ENCODE data around the gene ARID3A. TPM values are rescaled to one million over a fixed set of nuclear protein-coding genes. Genes with fewer than 3 reads are reported as not detected.
"Not testable (repeated sequence)": the region's sequence is repeated elsewhere in the genome, so short reads cannot be mapped to it uniquely, and the experiment has no call there.

Gene ARID3A
- total and polyA plus RNA-seq, 2 donors = 4.4 to 8.8 TPM

GRCh38 chr19:1018393-1018792 is 92.6 kb downstream of the ARID3A start:
- no peak for DNase-seq (ENCODE audit: low read depth in 6 of 9, low spot score in 9 of 9)
- Histone ChIP-seq H3K27me3 (ENCODE audit: control insufficient read depth in 2 of 2, insufficient read depth in 1 of 2, low read length in 1 of 2) (no peaks in the 10 kb centered on the region), H3K27ac (ENCODE audit: low read depth in 1 of 2, low read length in 1 of 2) (no peak overlapping the region), H3K36me3 (ENCODE audit: control insufficient read depth in 2 of 2, insufficient read depth in 2 of 2, low read length in 1 of 2) (peaks cover 30 to 37% of the 10 kb centered on the region in 2 donors), H3K4me3 (ENCODE audit: low read length in 2 of 2) (no peak overlapping the region), H3K9me3 (ENCODE audit: control insufficient read depth in 2 of 2, insufficient read depth in 1 of 2, low read length in 1 of 2) (no peaks in the 10 kb centered on the region), H3K4me1 (ENCODE audit: control insufficient read depth in 2 of 2, insufficient read depth in 2 of 2, low read length in 2 of 2) (peaks cover 9 to 47% of the 10 kb centered on the region in 2 donors)
- WGBS = 84% methylated on average over 5 of the region's 5 CpGs

- 86% methylated on average over 17 of the region's 17 CpGs for WGBS
- H3K27ac ChIP-seq (ENCODE audit: low read depth in 1 of 2, low read length in 1 of 2) = no peak overlapping the region
- H3K4me1 ChIP-seq (ENCODE audit: control insufficient read depth in 2 of 2, insufficient read depth in 2 of 2, low read length in 2 of 2) = peaks cover 9 to 47% of the 10 kb centered on the region in 2 donors
- peaks cover 23 to 30% of the 10 kb centered on the region in 2 donors for H3K36me3 ChIP-seq (ENCODE audit: control insufficient read depth in 2 of 2, insufficient read depth in 2 of 2, low read length in 1 of 2)
- DNase-seq (ENCODE audit: low read depth in 6 of 9, low spot score in 9 of 9) = no peak
- H3K9me3 ChIP-seq (ENCODE audit: control insufficient read depth in 2 of 2, insufficient read depth in 1 of 2, low read length in 1 of 2) = no peaks in the 10 kb centered on the region
- H3K27me3 ChIP-seq (ENCODE audit: control insufficient read depth in 2 of 2, insufficient read depth in 1 of 2, low read length in 1 of 2) = no peaks in the 10 kb centered on the region
- H3K4me3 ChIP-seq (ENCODE audit: low read length in 2 of 2) = peak overlapping the region; percentile 86 to 87
These were observed 93.2 kb downstream of the ARID3A start for GRCh38 chr19:1018932-1019615.

- Histone ChIP-seq H3K27me3 (ENCODE audit: control insufficient read depth in 2 of 2, insufficient read depth in 1 of 2, low read length in 1 of 2) (no peaks in the 10 kb centered on the region), H3K9me3 (ENCODE audit: control insufficient read depth in 2 of 2, insufficient read depth in 1 of 2, low read length in 1 of 2) (no peaks in the 10 kb centered on the region), H3K36me3 (ENCODE audit: control insufficient read depth in 2 of 2, insufficient read depth in 2 of 2, low read length in 1 of 2) (peaks cover 19 to 25% of the 10 kb centered on the region in 2 donors), H3K27ac (ENCODE audit: low read depth in 1 of 2, low read length in 1 of 2) (peak overlapping the region in 1 of 2 donors; percentile 46), H3K4me3 (ENCODE audit: low read length in 2 of 2) (peak overlapping the region; percentile 86 to 87), H3K4me1 (ENCODE audit: control insufficient read depth in 2 of 2, insufficient read depth in 2 of 2, low read length in 2 of 2) (peaks cover 9 to 47% of the 10 kb centered on the region in 2 donors)
- DNase-seq (ENCODE audit: low read depth in 6 of 9, low spot score in 9 of 9) = no peak
- 77% methylated on average over 18 of the region's 18 CpGs for whole genome bisulfite sequencing
These were observed 93.8 kb downstream of the ARID3A start for GRCh38 chr19:1019616-1019961.

DNA sequence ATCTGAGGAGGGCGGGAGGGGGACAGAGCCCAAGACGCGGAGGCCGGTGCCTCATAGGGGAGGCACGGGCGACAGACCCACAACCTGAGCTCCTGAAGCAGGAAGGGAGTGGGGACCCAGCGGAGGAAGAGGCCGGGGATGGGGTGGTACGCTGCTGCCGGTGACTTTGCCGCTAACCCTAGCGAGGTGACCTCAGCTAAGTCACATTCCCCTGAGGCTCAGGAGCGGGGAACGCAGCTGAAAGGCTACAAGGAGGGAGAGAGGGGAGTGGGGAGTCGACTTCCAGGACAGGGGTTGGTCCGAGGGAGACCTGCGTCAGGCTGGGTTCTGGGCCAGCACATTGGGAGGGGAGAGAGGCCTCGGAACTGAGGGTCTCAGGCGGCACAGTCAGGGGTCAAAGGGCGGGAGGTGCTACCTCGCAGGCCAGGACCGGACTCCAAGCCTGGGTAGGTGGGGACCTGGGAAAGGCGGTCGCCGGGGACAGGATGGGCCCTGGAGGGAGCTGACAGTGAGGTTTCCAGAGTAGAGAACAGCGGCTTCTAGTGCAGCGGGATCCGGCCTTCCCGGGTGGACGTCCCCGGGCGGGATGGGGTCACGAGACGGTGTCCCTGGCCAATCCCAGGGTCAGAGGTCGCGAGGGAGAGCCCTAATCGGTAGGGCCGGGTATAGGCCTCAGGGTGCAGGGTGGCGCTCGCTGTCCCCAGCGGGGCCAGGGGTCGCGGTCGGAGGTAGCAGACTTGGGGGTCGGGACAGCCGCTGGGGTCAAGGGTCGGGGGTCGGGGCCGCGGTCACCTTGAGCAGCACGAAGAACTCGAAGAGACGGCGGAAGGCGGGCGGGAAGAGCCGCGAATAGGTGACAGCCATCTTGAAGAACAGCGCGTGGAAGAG is 94.4 kb downstream of the ARID3A start:
- peaks cover 9 to 47% of the 10 kb centered on the region in 2 donors for H3K4me1 ChIP-seq (ENCODE audit: control insufficient read depth in 2 of 2, insufficient read depth in 2 of 2, low read length in 2 of 2)
- DNase-seq (ENCODE audit: low read depth in 6 of 9, low spot score in 9 of 9) = peak in 2 of 9 donors; percentile 36 to 49
- peak overlapping the region; percentile 86 to 87 for H3K4me3 ChIP-seq (ENCODE audit: low read length in 2 of 2)
- H3K27ac ChIP-seq (ENCODE audit: low read depth in 1 of 2, low read length in 1 of 2) = peak overlapping the region; percentile 48 to 91
- peaks cover 15 to 18% of the 10 kb centered on the region in 2 donors for H3K36me3 ChIP-seq (ENCODE audit: control insufficient read depth in 2 of 2, insufficient read depth in 2 of 2, low read length in 1 of 2)
- 2% methylated on average over 60 of the region's 60 CpGs for WGBS
- no peaks in the 10 kb centered on the region for H3K9me3 ChIP-seq (ENCODE audit: control insufficient read depth in 2 of 2, insufficient read depth in 1 of 2, low read length in 1 of 2)
- H3K27me3 ChIP-seq (ENCODE audit: control insufficient read depth in 2 of 2, insufficient read depth in 1 of 2, low read length in 1 of 2) = no peaks in the 10 kb centered on the region

DNA sequence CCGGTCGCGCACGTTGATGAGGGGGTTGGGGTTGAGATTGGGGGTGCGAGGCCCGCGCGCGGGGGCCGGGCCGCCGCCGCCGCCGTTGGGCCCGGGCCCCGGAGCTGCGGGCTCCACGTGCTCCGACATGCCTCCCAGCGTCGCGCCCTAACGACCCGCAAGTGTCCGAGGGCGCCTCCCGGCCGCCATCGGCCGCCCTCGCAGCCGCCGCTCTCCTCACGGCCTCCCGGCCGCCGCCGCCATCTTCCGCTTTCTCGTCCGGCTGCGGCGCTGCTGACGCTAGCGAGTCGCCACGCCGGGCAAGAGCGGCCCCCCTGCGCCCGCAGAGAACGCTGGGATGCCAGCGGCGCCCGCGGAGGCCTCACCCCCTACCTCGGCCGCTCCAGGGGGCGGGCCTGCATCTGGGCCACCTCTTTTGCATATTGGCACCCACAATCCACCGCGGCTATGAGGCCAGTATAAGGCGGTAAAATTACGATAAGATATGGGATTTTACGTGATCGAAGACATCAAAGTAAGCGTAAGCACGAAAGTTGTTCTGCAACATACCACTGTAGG is 95.1 kb downstream of the ARID3A start, which contains the start of gene TMEM259:
Gene TMEM259, minus strand, starts transcription at position 256 of the 558 bp plus-strand sequence. Its CDS starts 127 bp downstream, at position 129.
- H3K27ac ChIP-seq (ENCODE audit: low read depth in 1 of 2, low read length in 1 of 2) = peak within 1 kb of the TSS; percentile 91
- WGBS = under 1% methylated on average over 68 of the region's 68 CpGs
- H3K27me3 ChIP-seq (ENCODE audit: control insufficient read depth in 2 of 2, insufficient read depth in 1 of 2, low read length in 1 of 2) = peaks cover 2% of the 10 kb centered on the region in 2 donors
- H3K4me3 ChIP-seq (ENCODE audit: low read length in 2 of 2) = peak within 1 kb of the TSS; percentile 86 to 87
- peak; percentile 86 to 98 (median 96) for DNase-seq (ENCODE audit: low read depth in 6 of 9, low spot score in 9 of 9)
- peaks cover 0 to 3% of the 10 kb centered on the region in 2 donors for H3K9me3 ChIP-seq (ENCODE audit: control insufficient read depth in 2 of 2, insufficient read depth in 1 of 2, low read length in 1 of 2)
- H3K4me1 ChIP-seq (ENCODE audit: control insufficient read depth in 2 of 2, insufficient read depth in 2 of 2, low read length in 2 of 2) = peaks cover 10 to 52% of the 10 kb centered on the region in 2 donors
- peaks cover 12 to 15% of the 10 kb centered on the region in 2 donors for H3K36me3 ChIP-seq (ENCODE audit: control insufficient read depth in 2 of 2, insufficient read depth in 2 of 2, low read length in 1 of 2)

- peaks cover 24 to 57% of the 10 kb centered on the region in 2 donors for H3K4me1 ChIP-seq (ENCODE audit: control insufficient read depth in 2 of 2, insufficient read depth in 2 of 2, low read length in 2 of 2)
- not testable (repeated sequence) for H3K27ac ChIP-seq (ENCODE audit: low read depth in 1 of 2, low read length in 1 of 2); H3K9me3 ChIP-seq (ENCODE audit: control insufficient read depth in 2 of 2, insufficient read depth in 1 of 2, low read length in 1 of 2); DNase-seq (ENCODE audit: low read depth in 6 of 9, low spot score in 9 of 9); H3K4me3 ChIP-seq (ENCODE audit: low read length in 2 of 2); H3K36me3 ChIP-seq (ENCODE audit: control insufficient read depth in 2 of 2, insufficient read depth in 2 of 2, low read length in 1 of 2)
- peaks cover 8 to 20% of the 10 kb centered on the region in 2 donors for H3K27me3 ChIP-seq (ENCODE audit: control insufficient read depth in 2 of 2, insufficient read depth in 1 of 2, low read length in 1 of 2)
- WGBS = 94% methylated on average over 5 of the region's 5 CpGs
These were observed 98.0 kb downstream of the ARID3A start for GRCh38 chr19:1023883-1024188.

GRCh38 chr19:1025080-1025479 is 99.2 kb downstream of the ARID3A start:
- 96% methylated on average over 6 of the region's 6 CpGs for WGBS
- not testable (repeated sequence) for H3K27ac ChIP-seq (ENCODE audit: low read depth in 1 of 2, low read length in 1 of 2)
- H3K4me1 ChIP-seq (ENCODE audit: control insufficient read depth in 2 of 2, insufficient read depth in 2 of 2, low read length in 2 of 2) = peaks cover 15 to 56% of the 10 kb centered on the region in 2 donors

More at GRCh38 chr19:1025080-1025479, 99.2 kb downstream of the ARID3A start:
- not testable (repeated sequence) for DNase-seq (ENCODE audit: low read depth in 6 of 9, low spot score in 9 of 9); H3K4me3 ChIP-seq (ENCODE audit: low read length in 2 of 2); H3K9me3 ChIP-seq (ENCODE audit: control insufficient read depth in 2 of 2, insufficient read depth in 1 of 2, low read length in 1 of 2); H3K36me3 ChIP-seq (ENCODE audit: control insufficient read depth in 2 of 2, insufficient read depth in 2 of 2, low read length in 1 of 2)
- peaks cover 8 to 20% of the 10 kb centered on the region in 2 donors for H3K27me3 ChIP-seq (ENCODE audit: control insufficient read depth in 2 of 2, insufficient read depth in 1 of 2, low read length in 1 of 2)
